Measurements from ENCODE around the gene ZNF205. TPM values are rescaled to one million over a fixed set of nuclear protein-coding genes. Genes with fewer than 3 reads are reported as not detected.

Gene ZNF205
- total RNA-seq, 2 experiments from 2014 or later = not detected

- H3K27ac Mint-ChIP-seq = peak overlapping the region; percentile 97
- ChIA-PET POLR2A (no interaction called here), CTCF (no interaction called here)
- no peak overlapping the region for H3K4me3 ChIP-seq (ENCODE audit: low read length)
- H3K36me3 ChIP-seq (ENCODE audit: insufficient read depth, low read length) = no peaks in the 10 kb centered on the region
- no peaks in the 10 kb centered on the region for H3K27me3 ChIP-seq (ENCODE audit: control insufficient read depth in 1 of 2, insufficient read depth in 2 of 2, low read length in 2 of 2)
- no peak for TF ChIP-seq CTCF (IDR thresholded peaks at IDR 0.05)
- peaks cover 53% of the 10 kb centered on the region for H3K4me1 ChIP-seq (ENCODE audit: insufficient read depth, low read length)
- intact Hi-C loops (cut with DNase I, micrococcal nuclease) = loop anchor here in 1 of 2 experiments (5.0 to 10.0 kb wide), 2 partner anchors 107 to 290 kb away; partner anchors contain the start of genes NAA60 and ZNF597
- peaks cover 19 to 40% of the 10 kb centered on the region in 2 experiments for H3K9me3 ChIP-seq (ENCODE audit: control insufficient read depth in 1 of 2, insufficient read depth in 1 of 2, low read length in 2 of 2)
- ATAC-seq (ENCODE audit: poor library complexity) = no peak
- no peak overlapping the region for H3K27ac ChIP-seq (ENCODE audit: low read depth in 1 of 2, low read length in 2 of 2)
- H3K9me3 Mint-ChIP-seq = peaks cover 4% of the 10 kb centered on the region
- peak overlapping the region; percentile 65 for H3K4me3 Mint-ChIP-seq
- H3K4me1 Mint-ChIP-seq (ENCODE audit: low read depth) = peaks cover 41% of the 10 kb centered on the region
- DNase-seq = no peak
- H3K36me3 Mint-ChIP-seq (ENCODE audit: low read depth) = peaks cover 49% of the 10 kb centered on the region
- H3K27me3 Mint-ChIP-seq = peaks cover 27% of the 10 kb centered on the region
Measured at GRCh38 chr16:3155181-3155580, 42.8 kb downstream of the ZNF205 start.

GRCh38 chr16:3155972-3156371 is 43.6 kb downstream of the ZNF205 start:
- H3K9me3 Mint-ChIP-seq = peaks cover 4% of the 10 kb centered on the region
- peak overlapping the region; percentile 97 for H3K27ac Mint-ChIP-seq
- CTCF ChIA-PET = interaction anchor here (1.2 kb wide), 1 partner anchor 124 kb away, joined by 3 read pairs; no protein-coding TSS in a partner anchor
- Histone ChIP-seq H3K4me3 (ENCODE audit: low read length) (no peak overlapping the region), H3K4me1 (ENCODE audit: insufficient read depth, low read length) (peaks cover 47% of the 10 kb centered on the region), H3K27me3 (ENCODE audit: control insufficient read depth in 1 of 2, insufficient read depth in 2 of 2, low read length in 2 of 2) (no peaks in the 10 kb centered on the region), H3K27ac (ENCODE audit: low read depth in 1 of 2, low read length in 2 of 2) (no peak overlapping the region), H3K9me3 (ENCODE audit: control insufficient read depth in 1 of 2, insufficient read depth in 1 of 2, low read length in 2 of 2) (peaks cover 19 to 40% of the 10 kb centered on the region in 2 experiments), H3K36me3 (ENCODE audit: insufficient read depth, low read length) (no peaks in the 10 kb centered on the region)
- no peak for ATAC-seq (ENCODE audit: poor library complexity)
- H3K36me3 Mint-ChIP-seq (ENCODE audit: low read depth) = peaks cover 41% of the 10 kb centered on the region
- POLR2A ChIA-PET = no interaction called here
- no peak for TF ChIP-seq CTCF (IDR thresholded peaks at IDR 0.05)
- peaks cover 33% of the 10 kb centered on the region for H3K4me1 Mint-ChIP-seq (ENCODE audit: low read depth)
- peaks cover 19% of the 10 kb centered on the region for H3K27me3 Mint-ChIP-seq
- H3K4me3 Mint-ChIP-seq = peak overlapping the region; percentile 65
- intact Hi-C loops (cut with DNase I, micrococcal nuclease) = loop anchor here in 1 of 2 experiments (5.0 to 10.0 kb wide), 2 partner anchors 106 to 289 kb away; partner anchors contain the start of genes NAA60 and ZNF597
- DNase-seq = no peak

- DNase-seq (peak in 12 of 14 experiments; percentile 12 to 88 (median 52)), ATAC-seq (ENCODE audit: poor library complexity) (peak; percentile 3)
- Mint-ChIP-seq H3K36me3 (ENCODE audit: low read depth) (peaks cover 32% of the 10 kb centered on the region), H3K4me3 (peak overlapping the region; percentile 92), H3K27ac (peak overlapping the region; percentile 97), H3K4me1 (ENCODE audit: low read depth) (peaks cover 24% of the 10 kb centered on the region), H3K27me3 (peaks cover 12% of the 10 kb centered on the region), H3K9me3 (peaks cover 4% of the 10 kb centered on the region)
- peak overlapping the region; percentile 85 for H3K4me3 ChIP-seq (ENCODE audit: low read length)
- H3K36me3 ChIP-seq (ENCODE audit: insufficient read depth, low read length) = no peaks in the 10 kb centered on the region
- ChIA-PET POLR2A (interaction anchor here (0.6 to 4.8 kb wide), 14 partner anchors 8 to 243 kb away, joined by 3 to 57 read pairs (median 4); partner anchors contain the start of genes ZNF174, ZNF213 and ZSCAN32), CTCF (interaction anchor here (0.7 to 2.5 kb wide), 4 partner anchors 9 to 343 kb away, joined by 3 to 15 read pairs (median 3); partner anchors contain the start of gene CLUAP1)
- H3K27me3 ChIP-seq (ENCODE audit: control insufficient read depth in 1 of 2, insufficient read depth in 2 of 2, low read length in 2 of 2) = no peaks in the 10 kb centered on the region
- peaks cover 32% of the 10 kb centered on the region for H3K4me1 ChIP-seq (ENCODE audit: insufficient read depth, low read length)
- intact Hi-C loops (cut with DNase I, micrococcal nuclease) = loop anchor here (1.0 to 10.0 kb wide), 4 partner anchors 7 to 287 kb away; partner anchors contain the start of genes ZNF213 (in 2 of the 2), NAA60 (in 1 of the 2) and ZNF597 (in 1 of the 2)
- H3K27ac ChIP-seq (ENCODE audit: low read depth in 1 of 2, low read length in 2 of 2) = peak overlapping the region; percentile 39 to 44
- no peak for TF ChIP-seq CTCF (IDR thresholded peaks at IDR 0.05)
- peaks cover 19 to 33% of the 10 kb centered on the region in 2 experiments for H3K9me3 ChIP-seq (ENCODE audit: control insufficient read depth in 1 of 2, insufficient read depth in 1 of 2, low read length in 2 of 2)
Measured at GRCh38 chr16:3157229-3158025, 45.0 kb downstream of the ZNF205 start.

Measured in CD4-positive, alpha-beta T cell (primary cell).